Right ventricle myocardium superior (tissue), 1 donor: Measurements from ENCODE around the gene AP2B1. TPM values are rescaled to one million over a fixed set of nuclear protein-coding genes. Genes with fewer than 3 reads are reported as not detected.

Experiments used
- ATAC-seq: fragments of 200-7000 bp; cut with Tn5 transposase; one replicate; pipeline ENCODE4 v1.9.1; 2020; ENCODE audit warnings: mild to moderate bottlenecking; ENCODE audit not compliant: poor library complexity
- DNase-seq: peaks from one replicate; pipeline ENCODE4 v3.0.0-alpha.2; 2020
- intact Hi-C: fragments of 100-400 bp; cut with DNase I; formaldehyde crosslinking; loops from one replicate; pipeline ENCODE4 v1.11.2; 2022
- total RNA-seq: library from RNA; stranded (reverse); fragmentation: NEBNext Ultra II Directional; extraction: Animal tissue kit (Norgen Biotek cat#: 25700); gene quantifications from one replicate; pipeline ENCODE4 v1.2.1, GENCODE V29; 2021
- donor health status: DM: no; HTN: yes; CAD: no; lungs with severe emphysema.

Gene AP2B1
- total RNA-seq, 1 donor from 2014 or later = 112 TPM

- DNase-seq (peak; percentile 55), ATAC-seq (peak; percentile 50)
- intact Hi-C loops = loop anchor here (2.0 kb wide), 1 partner anchor 134 kb away; no protein-coding TSS in a partner anchor
Observed at GRCh38 chr17:35612924-35613521, 25.9 kb downstream of the AP2B1 start.

- DNase-seq (no peak), ATAC-seq (peak; percentile 33)
- intact Hi-C loops = no loop called here
Observed at GRCh38 chr17:35614810-35615209, 27.7 kb downstream of the AP2B1 start.

DNA sequence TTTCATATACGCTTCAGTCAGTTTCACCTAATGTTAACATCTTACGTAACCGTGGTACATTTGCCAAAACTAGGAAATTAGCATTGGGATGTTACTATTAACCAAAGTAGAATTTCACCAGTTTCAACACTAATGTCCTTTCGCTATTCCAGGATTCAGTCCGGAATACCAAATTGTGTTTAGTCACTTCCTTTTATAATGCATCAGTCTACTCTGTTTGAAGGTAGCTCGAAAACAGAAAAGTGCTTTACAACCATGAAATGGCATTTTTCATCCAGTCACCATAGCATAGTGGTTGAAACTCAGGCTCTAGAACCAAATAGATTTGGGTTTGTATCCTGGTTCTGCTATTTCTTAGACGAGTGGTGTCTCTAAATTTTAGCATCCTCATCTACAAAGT, 29.4 kb downstream of the AP2B1 start:
- ATAC-seq (no peak), DNase-seq (no peak)
- intact Hi-C loops = no loop called here

DNA sequence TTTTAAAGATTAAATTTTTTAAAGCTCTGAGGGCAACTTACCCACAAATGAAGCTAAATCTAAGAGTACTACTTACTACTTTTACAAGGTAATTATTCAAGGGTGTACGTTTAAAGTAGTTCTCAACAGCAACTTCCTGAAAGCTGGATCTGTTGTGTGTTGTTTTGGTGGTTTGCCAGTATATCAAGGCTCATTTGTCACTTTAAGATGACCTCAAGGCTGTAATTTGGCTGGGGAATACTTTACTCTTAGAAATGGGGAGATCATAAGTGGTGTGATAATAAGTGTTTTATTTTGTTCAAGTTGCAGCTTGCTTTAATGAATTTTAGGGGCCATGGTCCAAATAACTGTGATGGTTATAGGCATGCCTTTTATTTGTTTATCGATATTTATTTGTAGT, 30.4 kb downstream of the AP2B1 start:
- ATAC-seq (peak; percentile 50), DNase-seq (no peak)
- intact Hi-C loops = no loop called here

DNA sequence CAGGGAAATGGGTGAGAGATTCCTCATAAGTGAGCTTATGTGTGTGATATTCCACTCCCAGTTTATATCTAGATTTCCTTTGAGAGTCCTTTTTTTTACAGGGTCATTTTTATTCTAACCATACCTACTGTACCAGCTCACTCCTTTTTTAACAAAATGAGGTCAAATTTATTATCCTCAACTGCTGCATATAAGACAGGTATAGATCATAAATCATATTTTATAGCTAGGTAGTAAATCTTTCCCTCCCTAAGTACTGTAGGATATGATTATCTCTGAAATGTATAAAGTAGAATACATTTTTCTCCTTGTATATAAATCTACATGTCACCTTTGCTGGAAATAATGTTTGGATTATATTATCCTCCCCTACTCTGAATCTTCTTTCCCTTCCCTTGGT, 31.5 kb downstream of the AP2B1 start:
- ATAC-seq = no peak
- no peak for DNase-seq
- intact Hi-C loops = no loop called here

GRCh38 chr17:35621768-35622167, 34.6 kb downstream of the AP2B1 start:
- ATAC-seq (no peak), DNase-seq (no peak)
- intact Hi-C loops = no loop called here

GRCh38 chr17:35627417-35627816, 40.3 kb downstream of the AP2B1 start:
- intact Hi-C loops = no loop called here
- no peak for DNase-seq
- ATAC-seq = no peak

GRCh38 chr17:35630530-35631148, 43.5 kb downstream of the AP2B1 start:
- intact Hi-C loops = no loop called here
- DNase-seq = no peak
- ATAC-seq = no peak

DNA sequence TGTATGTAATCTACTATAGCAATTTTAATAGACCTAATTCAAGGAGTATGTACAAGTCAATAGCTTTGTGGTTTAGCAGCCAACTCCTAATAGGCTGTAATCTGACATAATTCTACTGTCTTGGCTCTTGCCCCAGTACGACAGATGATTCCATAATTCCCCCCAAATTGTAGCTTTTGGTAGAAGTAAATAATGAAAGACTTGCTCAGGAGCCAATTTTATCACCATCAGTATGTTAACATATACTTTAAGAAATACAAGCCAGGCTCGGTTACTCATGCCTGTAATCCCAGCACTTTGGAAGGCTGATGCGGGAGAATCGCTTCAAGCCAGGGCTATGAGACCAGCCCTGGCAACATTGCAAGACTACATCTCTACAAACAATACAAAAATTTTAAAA, 53.9 kb downstream of the AP2B1 start:
- ATAC-seq = no peak
- intact Hi-C loops = no loop called here

GRCh38 chr17:35645923-35646322, 58.8 kb downstream of the AP2B1 start:
- DNase-seq (no peak), ATAC-seq (no peak)
- intact Hi-C loops = no loop called here

More for the DNA sequence above, 53.9 kb downstream of the AP2B1 start:
- no peak for DNase-seq

- DNase-seq (no peak), ATAC-seq (no peak)
- intact Hi-C loops = no loop called here
Observed at GRCh38 chr17:35651467-35651866, 64.3 kb downstream of the AP2B1 start.

- ATAC-seq = no peak
- intact Hi-C loops = no loop called here
- no peak for DNase-seq
Observed at GRCh38 chr17:35653619-35654361, 66.7 kb downstream of the AP2B1 start.

- ATAC-seq = no peak
- no peak for DNase-seq
- intact Hi-C loops = no loop called here
Observed at GRCh38 chr17:35655303-35655702, 68.2 kb downstream of the AP2B1 start.

- peak; percentile 92 for ATAC-seq
- intact Hi-C loops = loop anchor here (5.0 kb wide), 1 partner anchor 86 kb away; no protein-coding TSS in a partner anchor
- DNase-seq = no peak
Observed at GRCh38 chr17:35660902-35661301, 73.8 kb downstream of the AP2B1 start.

DNA sequence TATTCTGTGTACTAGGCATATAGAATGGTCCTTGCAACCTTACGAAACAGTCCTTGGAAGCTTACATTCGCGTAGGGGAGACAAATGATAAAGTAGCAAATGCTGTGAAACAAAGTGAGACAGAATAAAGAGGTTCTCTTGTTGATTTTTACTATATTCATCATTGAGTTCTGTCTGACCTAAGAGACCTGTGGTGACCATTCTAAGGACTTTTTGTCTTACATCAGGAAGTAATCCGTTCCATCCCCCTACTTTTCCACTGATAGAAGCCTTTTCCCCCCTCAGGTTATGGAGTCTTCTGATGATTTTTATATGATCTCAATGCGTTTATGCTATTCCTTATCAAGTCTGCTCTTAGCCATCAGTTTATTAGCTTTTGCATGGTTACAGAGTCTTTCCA, 77.6 kb downstream of the AP2B1 start:
- ATAC-seq = no peak
- intact Hi-C loops = loop anchor here (5.0 kb wide), 1 partner anchor 83 kb away; no protein-coding TSS in a partner anchor
- DNase-seq = no peak

- DNase-seq (no peak), ATAC-seq (no peak)
- intact Hi-C loops = no loop called here
Observed at GRCh38 chr17:35665662-35666061, 78.5 kb downstream of the AP2B1 start.

DNA sequence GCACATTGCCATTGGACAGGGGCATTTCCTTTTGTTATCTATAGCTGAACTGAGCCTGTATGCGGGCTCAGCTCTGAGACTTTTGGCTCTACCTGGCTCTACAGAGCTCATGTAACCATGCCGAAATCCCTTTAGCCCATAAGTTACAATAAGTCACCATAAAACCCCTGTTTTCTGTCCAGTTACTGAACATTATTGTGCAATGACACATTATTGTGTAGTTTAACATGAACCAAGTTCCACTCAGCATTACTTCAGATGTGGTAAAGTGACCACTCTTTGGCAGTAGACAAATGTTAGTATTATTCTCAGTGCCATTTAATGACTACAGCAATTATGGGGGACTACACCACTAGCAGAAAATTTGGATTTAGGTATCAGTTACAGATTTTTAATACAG, 78.9 kb downstream of the AP2B1 start:
- intact Hi-C loops = no loop called here
- DNase-seq (no peak), ATAC-seq (no peak)

DNA sequence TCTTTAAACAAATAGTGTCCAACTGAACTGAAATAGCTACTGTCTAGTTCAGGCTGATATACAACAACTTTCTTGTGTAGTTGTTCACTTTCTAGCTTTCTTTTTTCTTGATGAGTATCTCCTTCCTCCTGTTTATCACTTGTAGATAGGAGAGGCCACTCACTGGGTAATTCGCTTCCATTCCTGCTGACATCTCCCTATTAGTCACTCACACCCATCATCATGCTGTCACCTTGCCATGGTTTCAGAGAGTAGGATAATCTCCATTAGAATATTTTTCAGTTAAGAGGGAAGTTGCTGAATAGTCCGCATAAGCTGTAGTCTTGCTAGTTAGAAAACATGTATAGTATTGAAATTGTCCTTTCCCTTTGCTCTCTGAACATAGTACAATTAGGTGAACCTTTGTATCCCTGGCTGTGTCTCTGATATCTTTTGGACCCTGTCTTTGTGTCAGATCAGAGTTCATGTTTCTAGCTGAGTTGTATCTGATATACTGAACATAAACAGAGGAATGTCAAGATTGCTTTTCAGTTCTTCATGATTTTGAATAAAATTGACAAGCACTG, 79.9 kb downstream of the AP2B1 start:
- intact Hi-C loops = no loop called here
- ATAC-seq = no peak

DNA sequence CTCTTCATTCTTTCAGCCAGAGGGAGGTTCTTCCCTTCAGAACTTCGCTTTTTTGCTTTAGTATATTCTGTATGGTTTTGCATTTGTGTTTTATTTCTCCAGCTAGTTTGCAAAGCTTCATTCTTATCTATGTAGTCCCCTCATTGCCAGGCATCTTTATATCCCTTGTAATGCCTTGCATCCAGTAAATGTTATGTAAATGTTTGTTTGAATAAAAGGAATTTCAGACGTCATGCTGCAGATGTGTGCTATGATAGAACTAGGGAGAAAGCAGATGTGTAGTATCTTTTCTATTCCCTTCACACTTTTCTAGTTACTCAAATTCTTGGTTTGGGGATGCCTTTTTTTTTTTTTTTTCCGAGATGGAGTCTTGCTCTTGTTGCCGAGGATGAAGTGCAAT, 81.7 kb downstream of the AP2B1 start:
- ATAC-seq (no peak), DNase-seq (no peak)
- intact Hi-C loops = no loop called here

More for the DNA sequence above, 79.9 kb downstream of the AP2B1 start:
- DNase-seq = no peak

DNA sequence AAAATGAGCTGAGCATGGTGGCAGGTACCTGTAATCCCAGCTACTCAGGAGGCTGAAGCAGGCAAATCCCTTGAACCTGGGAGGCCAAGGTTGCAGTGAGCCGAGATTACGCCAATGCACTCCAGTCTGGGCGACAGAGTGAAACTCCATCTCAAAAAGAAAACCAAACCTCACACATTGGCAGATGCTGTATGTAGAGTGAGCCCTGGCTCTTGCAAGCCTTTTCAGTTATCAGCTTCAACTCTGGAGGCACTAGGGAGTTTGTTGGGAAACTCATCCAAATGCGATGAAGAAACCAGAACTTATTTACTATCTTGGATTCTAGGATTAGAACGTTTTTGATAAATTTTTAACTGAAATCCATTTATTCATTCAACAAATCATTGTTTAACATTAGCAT, 87.4 kb downstream of the AP2B1 start:
- no peak for DNase-seq
- intact Hi-C loops = no loop called here
- no peak for ATAC-seq
